ENCODE results near the gene ANKRD34A. TPM values are rescaled to one million over a fixed set of nuclear protein-coding genes. Genes with fewer than 3 reads are reported as not detected.
A peak's percentile ranks its signal among the peaks of the same experiment; 100 is the strongest.

Gene ANKRD34A
- total and polyA plus RNA-seq, 2 of the 13 experiments (the other 11 are each of a cell fraction or from before 2014, with no cell fraction given): 0.05 to 0.07 TPM

DNA sequence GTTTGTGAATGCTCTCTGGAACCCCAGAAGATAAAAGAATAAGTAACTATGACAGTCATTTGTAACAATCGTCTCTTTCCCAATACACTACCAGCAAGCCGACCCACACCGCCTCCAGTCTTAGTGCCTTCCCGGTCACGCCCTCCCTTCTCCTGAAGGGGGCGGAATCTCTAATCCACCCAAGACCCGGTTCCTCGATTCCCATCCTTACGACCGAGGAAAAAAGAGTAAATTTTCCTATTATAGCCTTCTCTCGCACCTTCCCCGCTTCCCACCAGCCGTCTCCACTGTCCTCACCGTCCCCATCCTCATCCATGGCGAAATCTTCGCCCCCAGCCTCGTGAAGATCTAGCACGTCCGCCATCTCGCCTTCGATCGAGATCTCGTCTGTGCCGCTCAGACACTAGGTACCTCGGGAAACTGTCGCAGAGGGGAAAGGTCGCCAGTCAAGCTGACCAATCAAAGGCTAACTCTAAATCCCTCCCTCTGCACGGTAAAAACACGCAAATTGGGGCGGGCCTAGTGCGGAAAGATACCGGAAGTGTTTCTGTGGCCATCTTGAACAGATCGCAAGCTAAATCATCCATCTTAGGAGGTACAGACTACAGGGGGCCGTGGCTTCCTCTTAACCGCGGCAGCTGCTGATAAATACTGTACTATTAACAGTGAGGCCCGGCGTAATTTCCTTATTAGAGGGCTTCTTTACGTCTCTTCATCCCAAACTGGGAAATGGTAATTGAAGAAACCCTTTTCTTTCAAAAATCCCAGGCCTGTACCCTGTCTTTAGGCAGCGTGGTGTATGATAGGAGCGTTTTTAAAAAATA, 37.1 kb downstream of the ANKRD34A start, which contains the start of gene RBM8A (continued):
- TF ChIP-seq, protein P1, sequence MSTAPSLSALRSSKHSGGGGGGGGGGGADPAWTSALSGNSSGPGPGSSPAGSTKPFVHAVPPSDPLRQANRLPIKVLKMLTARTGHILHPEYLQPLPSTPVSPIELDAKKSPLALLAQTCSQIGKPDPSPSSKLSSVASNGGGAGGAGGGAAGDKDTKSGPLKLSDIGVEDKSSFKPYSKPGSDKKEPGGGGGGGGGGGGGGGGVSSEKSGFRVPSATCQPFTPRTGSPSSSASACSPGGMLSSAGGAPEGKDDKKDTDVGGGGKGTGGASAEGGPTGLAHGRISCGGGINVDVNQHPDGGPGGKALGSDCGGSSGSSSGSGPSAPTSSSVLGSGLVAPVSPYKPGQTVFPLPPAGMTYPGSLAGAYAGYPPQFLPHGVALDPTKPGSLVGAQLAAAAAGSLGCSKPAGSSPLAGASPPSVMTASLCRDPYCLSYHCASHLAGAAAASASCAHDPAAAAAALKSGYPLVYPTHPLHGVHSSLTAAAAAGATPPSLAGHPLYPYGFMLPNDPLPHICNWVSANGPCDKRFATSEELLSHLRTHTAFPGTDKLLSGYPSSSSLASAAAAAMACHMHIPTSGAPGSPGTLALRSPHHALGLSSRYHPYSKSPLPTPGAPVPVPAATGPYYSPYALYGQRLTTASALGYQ (CRISPR knock-in tag; IDR thresholded peaks at IDR 0.05): no peak
- TF ChIP-seq NONO (IDR thresholded peaks at IDR 0.05): no peak
- peak; percentile 95 for TF ChIP-seq NONO (CRISPR knock-in tag; conservative IDR thresholded peaks at IDR 0.05)
- no peak for TF ChIP-seq LCORL (IDR thresholded peaks at IDR 0.05)
- TF ChIP-seq LCORL (CRISPR knock-in tag; IDR thresholded peaks at IDR 0.05): 0 out of 2 replicates have a peak, but pooled peaks have one; percentile 19
- TF ChIP-seq, protein P2, sequence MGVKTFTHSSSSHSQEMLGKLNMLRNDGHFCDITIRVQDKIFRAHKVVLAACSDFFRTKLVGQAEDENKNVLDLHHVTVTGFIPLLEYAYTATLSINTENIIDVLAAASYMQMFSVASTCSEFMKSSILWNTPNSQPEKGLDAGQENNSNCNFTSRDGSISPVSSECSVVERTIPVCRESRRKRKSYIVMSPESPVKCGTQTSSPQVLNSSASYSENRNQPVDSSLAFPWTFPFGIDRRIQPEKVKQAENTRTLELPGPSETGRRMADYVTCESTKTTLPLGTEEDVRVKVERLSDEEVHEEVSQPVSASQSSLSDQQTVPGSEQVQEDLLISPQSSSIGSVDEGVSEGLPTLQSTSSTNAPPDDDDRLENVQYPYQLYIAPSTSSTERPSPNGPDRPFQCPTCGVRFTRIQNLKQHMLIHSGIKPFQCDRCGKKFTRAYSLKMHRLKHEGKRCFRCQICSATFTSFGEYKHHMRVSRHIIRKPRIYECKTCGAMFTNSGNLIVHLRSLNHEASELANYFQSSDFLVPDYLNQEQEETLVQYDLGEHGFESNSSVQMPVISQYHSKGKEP (CRISPR knock-in tag; IDR thresholded peaks at IDR 0.05): no peak
- TF ChIP-seq GATAD1 (CRISPR knock-in tag; IDR thresholded peaks at IDR 0.05): peak; percentile 97
- TF ChIP-seq, protein P3, sequence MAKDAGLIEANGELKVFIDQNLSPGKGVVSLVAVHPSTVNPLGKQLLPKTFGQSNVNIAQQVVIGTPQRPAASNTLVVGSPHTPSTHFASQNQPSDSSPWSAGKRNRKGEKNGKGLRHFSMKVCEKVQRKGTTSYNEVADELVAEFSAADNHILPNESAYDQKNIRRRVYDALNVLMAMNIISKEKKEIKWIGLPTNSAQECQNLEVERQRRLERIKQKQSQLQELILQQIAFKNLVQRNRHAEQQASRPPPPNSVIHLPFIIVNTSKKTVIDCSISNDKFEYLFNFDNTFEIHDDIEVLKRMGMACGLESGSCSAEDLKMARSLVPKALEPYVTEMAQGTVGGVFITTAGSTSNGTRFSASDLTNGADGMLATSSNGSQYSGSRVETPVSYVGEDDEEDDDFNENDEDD (CRISPR knock-in tag; IDR thresholded peaks at IDR 0.05; ENCODE audit: borderline replicate concordance): peak; percentile 68; the same call in 1 of the 2 replicates
- no peak for TF ChIP-seq ZNF496 (CRISPR knock-in tag; IDR thresholded peaks at IDR 0.05; ENCODE audit: insufficient replicate concordance)
- TF ChIP-seq PHF5A (CRISPR knock-in tag; IDR thresholded peaks at IDR 0.05; ENCODE audit: low read depth, unreplicated experiment): peak; percentile 70
- no peak for TF ChIP-seq MLLT10 (CRISPR knock-in tag; IDR thresholded peaks at IDR 0.05)
- TF ChIP-seq ZNF7 (CRISPR knock-in tag; IDR thresholded peaks at IDR 0.05): no peak
- TF ChIP-seq, protein P4, sequence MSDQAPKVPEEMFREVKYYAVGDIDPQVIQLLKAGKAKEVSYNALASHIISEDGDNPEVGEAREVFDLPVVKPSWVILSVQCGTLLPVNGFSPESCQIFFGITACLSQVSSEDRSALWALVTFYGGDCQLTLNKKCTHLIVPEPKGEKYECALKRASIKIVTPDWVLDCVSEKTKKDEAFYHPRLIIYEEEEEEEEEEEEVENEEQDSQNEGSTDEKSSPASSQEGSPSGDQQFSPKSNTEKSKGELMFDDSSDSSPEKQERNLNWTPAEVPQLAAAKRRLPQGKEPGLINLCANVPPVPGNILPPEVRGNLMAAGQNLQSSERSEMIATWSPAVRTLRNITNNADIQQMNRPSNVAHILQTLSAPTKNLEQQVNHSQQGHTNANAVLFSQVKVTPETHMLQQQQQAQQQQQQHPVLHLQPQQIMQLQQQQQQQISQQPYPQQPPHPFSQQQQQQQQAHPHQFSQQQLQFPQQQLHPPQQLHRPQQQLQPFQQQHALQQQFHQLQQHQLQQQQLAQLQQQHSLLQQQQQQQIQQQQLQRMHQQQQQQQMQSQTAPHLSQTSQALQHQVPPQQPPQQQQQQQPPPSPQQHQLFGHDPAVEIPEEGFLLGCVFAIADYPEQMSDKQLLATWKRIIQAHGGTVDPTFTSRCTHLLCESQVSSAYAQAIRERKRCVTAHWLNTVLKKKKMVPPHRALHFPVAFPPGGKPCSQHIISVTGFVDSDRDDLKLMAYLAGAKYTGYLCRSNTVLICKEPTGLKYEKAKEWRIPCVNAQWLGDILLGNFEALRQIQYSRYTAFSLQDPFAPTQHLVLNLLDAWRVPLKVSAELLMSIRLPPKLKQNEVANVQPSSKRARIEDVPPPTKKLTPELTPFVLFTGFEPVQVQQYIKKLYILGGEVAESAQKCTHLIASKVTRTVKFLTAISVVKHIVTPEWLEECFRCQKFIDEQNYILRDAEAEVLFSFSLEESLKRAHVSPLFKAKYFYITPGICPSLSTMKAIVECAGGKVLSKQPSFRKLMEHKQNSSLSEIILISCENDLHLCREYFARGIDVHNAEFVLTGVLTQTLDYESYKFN (CRISPR knock-in tag; conservative IDR thresholded peaks at IDR 0.05): peak; percentile 63
- TF ChIP-seq SP2 (CRISPR knock-in tag; IDR thresholded peaks at IDR 0.05): peak; percentile 84
- peak; percentile 87 for TF ChIP-seq NFYB (CRISPR knock-in tag; IDR thresholded peaks at IDR 0.05)
